Measurements from ENCODE around the gene CTPS2. TPM values are rescaled to one million over a fixed set of nuclear protein-coding genes. Genes with fewer than 3 reads are reported as not detected.

The CTPS2 gene
- total RNA-seq, 1 donor from 2014 or later, result 11.4 TPM

- Histone ChIP-seq H4K20me1 (ENCODE audit: insufficient read depth, low read length) (no peaks in the 10 kb centered on the region), H3K4me1 (ENCODE audit: insufficient read depth, low read length) (peaks cover 7% of the 10 kb centered on the region), H3K9ac (ENCODE audit: low read length) (no peak overlapping the region), H3K79me2 (ENCODE audit: insufficient read depth, low read length) (no peaks in the 10 kb centered on the region), H3K36me3 (ENCODE audit: insufficient read depth, low read length) (no peaks in the 10 kb centered on the region), H3K27me3 (ENCODE audit: insufficient read depth, low read length) (no peaks in the 10 kb centered on the region), H3K27ac (ENCODE audit: low read depth, low read length) (no peak overlapping the region), H3K4me2 (ENCODE audit: low read length) (no peak overlapping the region), H3K4me3 (ENCODE audit: insufficient read depth, low read depth, low read length) (no peak overlapping the region), H2AFZ (ENCODE audit: low read depth, low read length) (no peak overlapping the region), H3K9me3 (ENCODE audit: insufficient read depth, low read depth, low read length) (no peaks in the 10 kb centered on the region)
- H3K27me3 Mint-ChIP-seq (ENCODE audit: low read depth, unreplicated experiment), result no peaks in the 10 kb centered on the region
- no peak overlapping the region for H3K27ac Mint-ChIP-seq (ENCODE audit: unreplicated experiment)
- no peaks in the 10 kb centered on the region for H3K9me3 Mint-ChIP-seq (ENCODE audit: unreplicated experiment)
- H3K4me1 Mint-ChIP-seq (ENCODE audit: low read depth, unreplicated experiment), result peaks cover 10% of the 10 kb centered on the region
- no peak for DNase-seq (ENCODE audit: low read depth)
- no peak overlapping the region for H3K4me3 Mint-ChIP-seq (ENCODE audit: unreplicated experiment)
- H3K36me3 Mint-ChIP-seq (ENCODE audit: low read depth, unreplicated experiment), result no peaks in the 10 kb centered on the region
- TF ChIP-seq CTCF (IDR thresholded peaks at IDR 0.05; ENCODE audit: insufficient read depth, low read depth, low read length), result no peak
- TF ChIP-seq EZH2 (IDR thresholded peaks at IDR 0.05; ENCODE audit: insufficient read depth, low read length), result no peak
- no peak for FAIRE-seq
These were observed 72.5 kb downstream of the CTPS2 start for GRCh38 chrX:16639966-16640365.

- no peaks in the 10 kb centered on the region for H3K9me3 Mint-ChIP-seq (ENCODE audit: unreplicated experiment)
- Histone ChIP-seq H4K20me1 (ENCODE audit: insufficient read depth, low read length) (no peaks in the 10 kb centered on the region), H2AFZ (ENCODE audit: low read depth, low read length) (no peak overlapping the region), H3K4me1 (ENCODE audit: insufficient read depth, low read length) (peaks cover 11% of the 10 kb centered on the region), H3K27ac (ENCODE audit: low read depth, low read length) (no peak overlapping the region), H3K4me2 (ENCODE audit: low read length) (no peak overlapping the region), H3K79me2 (ENCODE audit: insufficient read depth, low read length) (no peaks in the 10 kb centered on the region), H3K27me3 (ENCODE audit: insufficient read depth, low read length) (no peaks in the 10 kb centered on the region), H3K9ac (ENCODE audit: low read length) (no peak overlapping the region), H3K9me3 (ENCODE audit: insufficient read depth, low read depth, low read length) (no peaks in the 10 kb centered on the region), H3K36me3 (ENCODE audit: insufficient read depth, low read length) (no peaks in the 10 kb centered on the region), H3K4me3 (ENCODE audit: insufficient read depth, low read depth, low read length) (no peak overlapping the region)
- H3K4me1 Mint-ChIP-seq (ENCODE audit: low read depth, unreplicated experiment), result peaks cover 10% of the 10 kb centered on the region
- no peaks in the 10 kb centered on the region for H3K36me3 Mint-ChIP-seq (ENCODE audit: low read depth, unreplicated experiment)
- FAIRE-seq, result no peak
- peak; percentile 34 for DNase-seq (ENCODE audit: low read depth)
- H3K27ac Mint-ChIP-seq (ENCODE audit: unreplicated experiment), result no peak overlapping the region
- H3K27me3 Mint-ChIP-seq (ENCODE audit: low read depth, unreplicated experiment), result no peaks in the 10 kb centered on the region
- no peak overlapping the region for H3K4me3 Mint-ChIP-seq (ENCODE audit: unreplicated experiment)
- TF ChIP-seq CTCF (IDR thresholded peaks at IDR 0.05; ENCODE audit: insufficient read depth, low read depth, low read length) (no peak), EZH2 (IDR thresholded peaks at IDR 0.05; ENCODE audit: insufficient read depth, low read length) (no peak)
These were observed 73.9 kb downstream of the CTPS2 start for GRCh38 chrX:16638533-16638932.

- peaks cover 7% of the 10 kb centered on the region for H3K4me1 ChIP-seq (ENCODE audit: insufficient read depth, low read length)
- TF ChIP-seq CTCF (IDR thresholded peaks at IDR 0.05; ENCODE audit: insufficient read depth, low read depth, low read length), result no peak
- no peak for TF ChIP-seq EZH2 (IDR thresholded peaks at IDR 0.05; ENCODE audit: insufficient read depth, low read length)
- no peak overlapping the region for H3K9ac ChIP-seq (ENCODE audit: low read length)
- no peaks in the 10 kb centered on the region for H3K27me3 ChIP-seq (ENCODE audit: insufficient read depth, low read length)
- FAIRE-seq (no peak), DNase-seq (ENCODE audit: low read depth) (no peak)
- H2AFZ ChIP-seq (ENCODE audit: low read depth, low read length), result no peak overlapping the region
- Mint-ChIP-seq H3K27ac (ENCODE audit: unreplicated experiment) (no peak overlapping the region), H3K4me1 (ENCODE audit: low read depth, unreplicated experiment) (no peaks in the 10 kb centered on the region), H3K9me3 (ENCODE audit: unreplicated experiment) (no peaks in the 10 kb centered on the region), H3K27me3 (ENCODE audit: low read depth, unreplicated experiment) (no peaks in the 10 kb centered on the region), H3K36me3 (ENCODE audit: low read depth, unreplicated experiment) (no peaks in the 10 kb centered on the region), H3K4me3 (ENCODE audit: unreplicated experiment) (no peak overlapping the region)
- no peaks in the 10 kb centered on the region for H3K79me2 ChIP-seq (ENCODE audit: insufficient read depth, low read length)
- no peak overlapping the region for H3K27ac ChIP-seq (ENCODE audit: low read depth, low read length)
- H3K36me3 ChIP-seq (ENCODE audit: insufficient read depth, low read length), result no peaks in the 10 kb centered on the region
- H3K9me3 ChIP-seq (ENCODE audit: insufficient read depth, low read depth, low read length), result no peaks in the 10 kb centered on the region
- H3K4me3 ChIP-seq (ENCODE audit: insufficient read depth, low read depth, low read length), result no peak overlapping the region
- H4K20me1 ChIP-seq (ENCODE audit: insufficient read depth, low read length), result no peaks in the 10 kb centered on the region
- no peak overlapping the region for H3K4me2 ChIP-seq (ENCODE audit: low read length)
These were observed 76.9 kb downstream of the CTPS2 start for GRCh38 chrX:16635596-16635995.
